SU-DHL-6 (cell line): ENCODE results near the gene ATP5F1C.

Source experiments
- H2AFZ ChIP-seq: fragments of 200-600 bp; sonication (generic); 2 replicates; pipeline ENCODE4 v1.6.1; 2014; ENCODE audit warnings: low read depth, mild to moderate bottlenecking, moderate library complexity, mixed read lengths, antibody characterized with exemption, low read length; ENCODE audit not compliant: severe bottlenecking
- H3F3A ChIP-seq: fragments of 200-600 bp; shearing (Covaris generic); 2 replicates; pipeline ENCODE4 v1.6.0; 2016; ENCODE audit warnings: antibody characterized with exemption, mild to moderate bottlenecking; ENCODE audit not compliant: insufficient read depth
- H3K27ac ChIP-seq: fragments of 200-600 bp; sonication (generic); 2 replicates; pipeline ENCODE4 v1.5.1; 2016; ENCODE audit warnings: low read depth, mild to moderate bottlenecking, low read length, moderate library complexity, mixed read lengths
- H3K27me3 ChIP-seq: fragments of 200-600 bp; sonication (generic), shearing (Covaris generic); 2 replicates; pipeline ENCODE4 v1.6.0; 2014; ENCODE audit warnings: mild to moderate bottlenecking, low read length
- H3K36me3 ChIP-seq: fragments of 200-600 bp; sonication (generic); 2 replicates; pipeline ENCODE4 v1.6.1; 2014; ENCODE audit warnings: mild to moderate bottlenecking, low read length, mixed read lengths
- H3K4me2 ChIP-seq: fragments of 300-600, 200-600 bp; shearing (Covaris generic), sonication (generic); 2 replicates; pipeline ENCODE4 v1.6.0; 2014; ENCODE audit warnings: low read length, low read depth, mild to moderate bottlenecking; ENCODE audit not compliant: poor library complexity, severe bottlenecking
- H3K4me3 ChIP-seq: fragments of 200-600 bp; sonication (generic); 2 replicates; pipeline ENCODE4 v1.5.1; 2014; ENCODE audit warnings: antibody characterized with exemption, low read length, mild to moderate bottlenecking, mixed read lengths; ENCODE audit not compliant: insufficient read depth, poor library complexity, severe bottlenecking
- H3K79me2 ChIP-seq: fragments of 200-600 bp; sonication (generic); 2 replicates; pipeline ENCODE4 v1.6.1; 2014; ENCODE audit warnings: mild to moderate bottlenecking, low read length, moderate library complexity; ENCODE audit not compliant: insufficient read depth
- H3K9ac ChIP-seq: fragments of 200-600 bp; sonication (generic); 2 replicates; pipeline ENCODE4 v1.7.0; 2014; ENCODE audit warnings: mild to moderate bottlenecking, low read length
- H3K9me2 ChIP-seq: fragments of 200-600 bp; sonication (generic); replicated peaks from 2 replicates; pipeline ENCODE4 v1.6.1; 2014; ENCODE audit warnings: low read length; ENCODE audit not compliant: insufficient read depth
- H3K9me3 ChIP-seq: fragments of 200-600 bp; sonication (generic); 2 replicates; pipeline ENCODE4 v1.6.1; 2014; ENCODE audit warnings: low read length, mixed read lengths; ENCODE audit not compliant: insufficient read depth
- H4K20me1 ChIP-seq: fragments of 200-600 bp; sonication (generic); 2 replicates; pipeline ENCODE4 v1.6.1; 2014; ENCODE audit warnings: low read depth, mild to moderate bottlenecking, antibody characterized with exemption, low read length, moderate library complexity, mixed read lengths
- EZH2phosphoT487 ChIP-seq: fragments of 200-600 bp; sonication (generic), shearing (Covaris generic); conservative IDR thresholded peaks from 2 replicates; pipeline ENCODE4 v1.6.1; 2018; ENCODE audit warnings: mild to moderate bottlenecking, antibody characterized with exemption, low read length, moderate library complexity, mixed read lengths
- TF ChIP-seq, protein P1 (sequence below): fragments of 200-600 bp; sonication (generic); IDR thresholded peaks from one replicate; pipeline ENCODE4 v1.5.1; 2017; ENCODE audit warnings: antibody characterized with exemption, mild to moderate bottlenecking, low read length, moderate library complexity; ENCODE audit not compliant: insufficient read depth, poor library complexity, severe bottlenecking

Gene ATP5F1C

DNA sequence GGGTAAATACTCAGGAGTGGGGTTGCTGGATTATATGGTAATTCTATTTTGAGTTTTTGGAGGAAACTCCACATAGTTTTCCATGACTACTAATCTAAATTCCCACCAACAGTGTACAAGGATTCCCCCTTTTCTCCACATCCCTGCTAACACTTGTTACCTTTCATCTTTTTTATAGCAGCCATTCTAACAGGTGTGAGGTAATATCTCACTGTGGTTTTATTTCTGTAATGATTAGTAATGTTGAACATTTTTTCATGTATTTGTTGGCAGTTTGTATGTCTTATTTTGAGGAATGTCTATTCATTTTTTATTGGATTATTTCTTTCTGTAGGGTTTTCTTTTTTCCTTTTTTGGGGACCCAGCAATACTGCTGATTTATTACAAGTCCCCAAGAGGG lies 45.2 kb downstream of the ATP5F1C start:
- H3K79me2 ChIP-seq, result peaks cover 40% of the 10 kb centered on the region
- H3K27ac ChIP-seq, result no peak overlapping the region
- no peak overlapping the region for H3K4me3 ChIP-seq
- H2AFZ ChIP-seq, result no peak overlapping the region
- no peaks in the 10 kb centered on the region for H3F3A ChIP-seq
- no peaks in the 10 kb centered on the region for H3K9me3 ChIP-seq
- H3K27me3 ChIP-seq, result no peaks in the 10 kb centered on the region
- H3K9me2 ChIP-seq, result no peaks in the 10 kb centered on the region
- H4K20me1 ChIP-seq, result no peaks in the 10 kb centered on the region
- no peak overlapping the region for H3K9ac ChIP-seq
- H3K36me3 ChIP-seq, result no peaks in the 10 kb centered on the region
- no peak overlapping the region for H3K4me2 ChIP-seq
- TF ChIP-seq, protein P1, sequence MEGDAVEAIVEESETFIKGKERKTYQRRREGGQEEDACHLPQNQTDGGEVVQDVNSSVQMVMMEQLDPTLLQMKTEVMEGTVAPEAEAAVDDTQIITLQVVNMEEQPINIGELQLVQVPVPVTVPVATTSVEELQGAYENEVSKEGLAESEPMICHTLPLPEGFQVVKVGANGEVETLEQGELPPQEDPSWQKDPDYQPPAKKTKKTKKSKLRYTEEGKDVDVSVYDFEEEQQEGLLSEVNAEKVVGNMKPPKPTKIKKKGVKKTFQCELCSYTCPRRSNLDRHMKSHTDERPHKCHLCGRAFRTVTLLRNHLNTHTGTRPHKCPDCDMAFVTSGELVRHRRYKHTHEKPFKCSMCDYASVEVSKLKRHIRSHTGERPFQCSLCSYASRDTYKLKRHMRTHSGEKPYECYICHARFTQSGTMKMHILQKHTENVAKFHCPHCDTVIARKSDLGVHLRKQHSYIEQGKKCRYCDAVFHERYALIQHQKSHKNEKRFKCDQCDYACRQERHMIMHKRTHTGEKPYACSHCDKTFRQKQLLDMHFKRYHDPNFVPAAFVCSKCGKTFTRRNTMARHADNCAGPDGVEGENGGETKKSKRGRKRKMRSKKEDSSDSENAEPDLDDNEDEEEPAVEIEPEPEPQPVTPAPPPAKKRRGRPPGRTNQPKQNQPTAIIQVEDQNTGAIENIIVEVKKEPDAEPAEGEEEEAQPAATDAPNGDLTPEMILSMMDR, result no peak
- no peak for TF ChIP-seq EZH2phosphoT487

DNA sequence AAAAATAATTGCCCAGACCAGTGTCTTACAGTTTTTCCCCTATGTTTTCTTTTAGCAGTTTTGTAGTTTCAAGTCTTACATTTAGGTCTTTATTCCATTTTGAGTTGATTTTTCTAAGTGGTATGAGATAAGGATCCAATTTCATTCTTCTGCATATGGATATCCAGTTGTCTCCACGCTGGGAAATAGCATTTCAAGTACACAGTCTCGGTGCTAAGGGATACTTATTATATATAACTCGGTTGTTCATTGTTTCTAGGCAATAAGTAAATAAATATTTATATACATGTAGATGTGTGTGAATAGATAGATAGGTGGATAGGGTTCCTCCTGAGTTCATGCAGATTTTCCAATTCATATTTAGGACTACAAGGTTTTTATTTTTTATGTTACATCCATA lies 46.3 kb downstream of the ATP5F1C start:
- Histone ChIP-seq H3K9me3 (no peaks in the 10 kb centered on the region), H3K27me3 (no peaks in the 10 kb centered on the region), H3K4me3 (no peak overlapping the region), H3K79me2 (peaks cover 38% of the 10 kb centered on the region), H3K9ac (no peak overlapping the region), H3K27ac (no peak overlapping the region), H4K20me1 (no peaks in the 10 kb centered on the region), H3K4me2 (no peak overlapping the region), H3K36me3 (no peaks in the 10 kb centered on the region), H2AFZ (no peak overlapping the region), H3F3A (no peaks in the 10 kb centered on the region), H3K9me2 (no peaks in the 10 kb centered on the region)
- no peak for TF ChIP-seq EZH2phosphoT487
- TF ChIP-seq, protein P1, result no peak

DNA sequence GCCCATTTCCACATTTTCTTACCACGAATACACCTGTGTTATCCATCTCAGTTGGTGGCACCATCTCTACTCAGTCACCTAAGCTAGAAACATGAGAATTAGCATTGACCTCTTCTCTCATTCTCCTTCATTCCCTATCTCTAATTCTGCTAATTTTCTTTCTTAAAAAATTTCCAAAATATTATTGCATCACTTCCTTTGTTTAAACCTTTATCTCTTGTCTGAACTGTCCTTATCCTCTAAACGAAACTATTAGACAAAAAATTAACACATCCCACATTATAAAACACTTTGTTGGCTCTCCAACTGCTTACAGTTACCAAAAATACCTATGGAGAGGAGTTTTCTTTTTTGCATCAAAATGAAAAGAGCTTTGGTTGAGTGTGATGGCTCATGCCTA lies 48.6 kb downstream of the ATP5F1C start:
- H3F3A ChIP-seq, result no peaks in the 10 kb centered on the region
- H3K9me2 ChIP-seq, result no peaks in the 10 kb centered on the region
- H3K36me3 ChIP-seq, result no peaks in the 10 kb centered on the region
- H3K79me2 ChIP-seq, result peaks cover 48% of the 10 kb centered on the region
- H2AFZ ChIP-seq, result no peak overlapping the region
- H3K4me2 ChIP-seq, result no peak overlapping the region
- H3K9ac ChIP-seq, result no peak overlapping the region
- H3K4me3 ChIP-seq, result no peak overlapping the region
- no peaks in the 10 kb centered on the region for H4K20me1 ChIP-seq
- H3K27ac ChIP-seq, result no peak overlapping the region
- no peaks in the 10 kb centered on the region for H3K9me3 ChIP-seq
- H3K27me3 ChIP-seq, result no peaks in the 10 kb centered on the region
- TF ChIP-seq, protein P1, result no peak
- no peak for TF ChIP-seq EZH2phosphoT487

DNA sequence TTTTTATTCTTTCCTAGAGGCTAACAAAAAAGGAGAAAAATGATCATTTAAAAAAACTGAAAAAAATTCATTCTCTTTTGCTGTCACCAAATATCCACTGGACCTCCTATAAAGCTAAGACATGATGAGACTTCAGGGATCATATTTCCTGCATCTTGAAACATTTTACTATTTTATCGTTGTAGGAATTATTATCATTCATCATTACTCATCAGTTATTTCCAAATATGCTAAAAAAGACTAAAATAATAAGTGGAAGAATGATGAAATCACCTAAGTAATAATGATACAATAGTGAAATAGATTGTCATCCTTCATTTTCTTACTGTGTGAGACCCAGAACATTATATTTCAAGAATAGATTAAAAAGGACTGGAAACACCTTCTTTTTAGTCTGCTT lies 58.6 kb downstream of the ATP5F1C start:
- Histone ChIP-seq H3K9me3 (no peaks in the 10 kb centered on the region), H3K4me3 (no peak overlapping the region), H3K4me2 (no peak overlapping the region), H3K27ac (no peak overlapping the region), H3K9me2 (no peaks in the 10 kb centered on the region), H3F3A (no peaks in the 10 kb centered on the region), H3K9ac (no peak overlapping the region), H3K36me3 (no peaks in the 10 kb centered on the region), H3K79me2 (peaks cover 14% of the 10 kb centered on the region; the same call in 1 of the 2 replicates), H2AFZ (no peak overlapping the region), H3K27me3 (no peaks in the 10 kb centered on the region), H4K20me1 (0 out of 2 replicates have a peak, but pooled peaks cover 5% of the 10 kb centered on the region)
- TF ChIP-seq, protein P1, result no peak
- TF ChIP-seq EZH2phosphoT487, result no peak
